Brain pericyte (primary cell): Measurements from ENCODE around the gene THSD4.

ENCODE experiments used
- DNase-seq: peaks from one replicate; pipeline ENCODE4 v3.0.0-alpha.2; 2012; ENCODE audit warnings: low read depth, low spot score

The THSD4 gene

DNA sequence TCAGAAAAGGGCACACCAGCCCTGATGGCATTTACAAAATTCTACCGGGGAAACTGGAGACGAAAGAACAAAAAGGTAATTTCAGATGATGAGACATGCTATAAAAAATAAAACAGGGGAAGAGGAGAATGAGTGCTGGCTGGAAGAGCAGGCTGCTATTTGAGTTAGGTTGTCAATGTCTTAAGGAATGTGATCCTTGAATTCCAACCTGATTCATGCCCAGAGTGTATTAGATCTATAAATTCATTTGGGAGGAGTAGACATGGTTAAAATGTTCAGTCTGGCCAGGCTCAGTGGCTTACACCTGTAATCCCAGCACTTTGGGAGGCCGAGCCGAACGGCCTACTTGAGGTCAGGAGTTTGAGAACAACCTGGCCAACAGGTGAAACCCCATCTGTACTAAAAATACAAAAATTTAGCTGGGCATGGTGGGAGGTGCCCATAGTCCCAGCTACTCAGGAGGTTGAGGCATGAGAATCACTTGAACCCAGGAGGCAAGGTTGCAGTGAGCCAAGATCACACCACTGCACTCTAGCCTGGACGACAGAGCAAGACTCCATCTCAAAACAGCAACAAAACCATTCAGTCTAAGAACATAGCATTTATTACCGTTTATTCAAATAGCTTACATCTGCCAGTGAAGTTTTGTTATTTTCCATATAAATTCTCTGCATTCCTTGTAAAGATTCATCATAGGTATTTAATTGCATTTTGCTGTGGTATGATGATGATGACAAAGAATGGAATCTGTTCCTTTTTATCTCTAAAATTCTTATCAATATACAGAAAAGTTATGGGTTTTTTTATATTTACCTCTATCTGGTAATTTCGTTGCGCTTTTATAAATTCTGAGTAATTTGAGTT is 568.4 kb downstream of the THSD4 start:
- DNase-seq, result no peak

DNA sequence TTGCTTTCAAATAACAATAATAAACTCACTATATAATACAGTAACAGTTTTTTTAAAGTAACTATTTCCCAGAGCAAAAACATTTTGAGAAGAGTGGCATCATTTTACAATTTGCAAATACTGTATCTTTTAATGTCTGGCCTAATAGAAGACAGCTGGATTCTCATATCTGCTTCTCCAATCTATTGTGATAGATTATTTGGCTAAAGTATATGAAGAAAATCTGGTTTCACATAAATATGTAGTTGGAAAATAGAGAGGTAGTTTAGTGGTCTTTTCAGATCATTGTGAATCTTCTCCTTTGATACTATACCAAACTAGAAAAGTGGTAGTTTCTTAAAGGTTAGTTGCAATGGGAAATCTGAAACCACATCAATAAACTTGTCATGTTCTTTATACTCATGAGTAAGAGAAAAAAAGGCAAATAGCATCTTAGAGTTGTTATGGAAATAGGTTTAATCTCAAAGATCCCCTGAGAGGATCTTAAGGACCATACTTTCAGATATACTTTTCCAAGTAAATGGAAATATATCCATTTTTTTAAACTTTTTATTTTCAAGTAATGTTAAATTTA is 570.2 kb downstream of the THSD4 start:
- no peak for DNase-seq

GRCh38 chr15:71686221-71687050 is 571.2 kb downstream of the THSD4 start:
- no peak for DNase-seq

DNA sequence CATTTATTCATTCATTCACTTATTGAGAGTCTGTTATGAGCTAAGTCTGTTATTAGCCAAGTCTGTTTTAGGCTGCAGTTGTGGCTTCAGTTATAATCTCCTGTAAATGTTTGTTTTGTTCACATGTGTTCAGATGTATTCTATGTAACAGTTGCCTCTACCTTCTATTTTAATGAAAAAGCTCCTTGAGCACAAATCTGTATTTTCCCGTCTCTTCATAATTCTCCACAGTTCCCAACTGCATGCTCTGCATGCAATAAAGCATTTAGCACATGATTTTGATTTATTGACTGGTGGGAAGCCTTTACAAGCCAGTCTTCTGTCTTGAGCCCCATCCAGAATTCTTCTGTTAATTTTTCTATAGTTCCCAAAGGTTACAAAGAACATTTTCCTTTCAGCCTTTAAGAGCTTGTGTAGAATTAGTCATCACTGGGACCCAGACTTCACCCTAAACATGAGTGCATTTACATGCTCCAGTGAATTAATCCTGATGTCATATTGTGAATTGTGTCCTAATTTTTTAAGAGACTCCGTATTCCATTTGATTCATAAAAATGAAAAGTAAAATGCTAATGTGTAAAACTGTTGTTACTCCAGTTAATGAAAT is 572.7 kb downstream of the THSD4 start:
- DNase-seq, result no peak

GRCh38 chr15:71688509-71689094 is 573.3 kb downstream of the THSD4 start:
- no peak for DNase-seq

GRCh38 chr15:71691081-71691457 is 575.8 kb downstream of the THSD4 start:
- DNase-seq, result no peak

DNA sequence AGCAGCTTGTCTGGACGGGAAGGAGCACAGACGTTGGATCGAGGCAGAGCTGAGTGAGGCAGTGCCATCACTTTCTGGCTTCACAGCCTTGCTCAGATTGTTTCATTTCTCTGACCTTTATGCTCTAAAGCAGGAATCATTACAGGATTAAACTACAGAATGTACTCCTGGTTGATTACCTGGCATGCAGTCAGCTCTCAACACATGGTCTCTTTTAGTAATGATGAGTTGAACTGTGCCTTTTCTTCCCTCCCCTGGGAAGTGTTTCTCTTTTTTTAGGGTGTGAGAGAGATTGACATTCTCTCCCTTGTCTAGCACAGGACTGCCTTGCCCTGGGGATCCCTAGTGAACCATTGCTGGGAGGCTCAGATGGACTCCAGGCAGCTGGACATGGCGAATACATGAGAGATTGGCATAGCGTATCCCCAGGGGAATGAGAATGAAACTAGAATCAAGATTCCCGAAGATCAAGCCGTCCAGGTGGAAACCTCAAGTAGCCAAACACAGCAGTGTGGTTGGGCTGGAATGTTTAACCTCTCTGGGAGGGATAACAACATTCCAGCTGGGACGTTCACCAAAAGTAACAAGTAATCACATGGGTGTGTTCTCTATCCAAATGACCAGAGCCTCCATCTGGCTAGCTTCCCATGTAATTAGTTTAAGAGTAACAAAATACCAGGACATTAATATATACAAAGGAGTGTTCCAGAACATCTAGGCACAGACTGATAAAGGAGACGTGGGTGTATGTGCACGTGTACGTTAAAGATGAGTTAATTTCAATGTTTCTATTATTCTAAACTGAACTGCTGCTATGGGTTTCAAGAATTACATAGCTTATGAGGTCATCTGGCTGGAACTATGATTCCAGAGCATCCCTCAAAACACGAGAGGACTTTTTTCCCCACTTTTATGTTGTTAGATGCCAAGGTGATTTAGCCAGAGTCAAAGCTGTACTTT is 576.5 kb downstream of the THSD4 start:
- no peak for DNase-seq

GRCh38 chr15:71697236-71697635 is 582.0 kb downstream of the THSD4 start:
- DNase-seq, result no peak

DNA sequence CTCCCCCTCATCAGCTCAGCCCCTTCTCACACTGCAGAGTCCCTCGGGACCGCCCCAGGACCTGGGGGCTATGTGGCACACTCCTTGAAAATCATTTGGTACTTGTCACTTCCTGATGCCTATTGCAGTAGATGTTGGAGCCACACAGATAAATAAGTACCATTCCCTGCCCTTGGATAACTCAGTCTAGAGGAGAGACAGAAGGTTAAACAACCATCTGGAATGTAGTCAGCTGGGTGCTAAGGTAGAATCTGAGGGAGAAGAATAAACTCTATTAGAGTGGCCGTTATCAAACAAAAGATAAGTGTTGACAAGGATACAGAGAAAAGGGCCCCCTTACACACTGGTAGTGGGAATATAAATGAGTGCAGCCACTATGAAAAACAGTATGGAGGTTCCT is 582.8 kb downstream of the THSD4 start:
- no peak for DNase-seq

GRCh38 chr15:71698742-71699141 is 583.5 kb downstream of the THSD4 start:
- DNase-seq, result no peak

DNA sequence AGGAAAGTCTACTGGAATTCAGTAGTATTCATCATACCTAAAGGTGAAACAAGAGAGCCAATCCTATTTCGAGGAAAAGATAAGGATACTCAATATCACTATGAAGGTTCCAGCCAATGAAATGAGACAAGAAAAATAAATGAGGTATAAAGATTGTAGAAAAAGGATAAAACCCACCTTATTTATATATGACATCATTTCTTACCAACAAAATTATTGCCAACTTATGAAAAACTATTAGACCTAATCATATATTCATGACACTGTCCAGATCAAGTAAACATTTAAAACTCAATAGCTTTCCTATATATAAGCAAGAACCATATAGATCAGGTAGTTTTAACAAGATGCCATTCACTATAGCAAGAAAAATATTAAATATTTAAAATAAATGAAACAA is 584.7 kb downstream of the THSD4 start:
- no peak for DNase-seq

DNA sequence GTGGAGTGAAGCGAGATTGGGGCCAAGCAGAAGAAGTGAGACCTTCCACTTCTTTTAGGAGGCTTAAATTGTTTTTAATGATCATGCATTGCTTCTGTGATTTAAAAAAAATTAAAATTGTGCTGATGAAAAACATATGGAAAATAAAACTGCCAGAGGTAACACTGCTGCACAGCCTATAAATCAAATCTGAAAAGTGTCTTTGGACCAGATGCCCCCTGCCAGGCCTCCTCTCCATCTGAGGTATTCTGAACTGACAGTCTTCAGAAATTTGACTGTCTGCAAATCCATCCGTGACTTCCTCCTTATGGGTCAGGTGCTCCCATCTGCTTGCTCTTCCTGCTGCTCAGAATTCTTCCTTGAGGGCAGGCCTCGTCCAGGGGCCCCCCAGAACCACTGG is 586.5 kb downstream of the THSD4 start:
- DNase-seq, result no peak

GRCh38 chr15:71702496-71702895 is 587.2 kb downstream of the THSD4 start:
- DNase-seq, result no peak

DNA sequence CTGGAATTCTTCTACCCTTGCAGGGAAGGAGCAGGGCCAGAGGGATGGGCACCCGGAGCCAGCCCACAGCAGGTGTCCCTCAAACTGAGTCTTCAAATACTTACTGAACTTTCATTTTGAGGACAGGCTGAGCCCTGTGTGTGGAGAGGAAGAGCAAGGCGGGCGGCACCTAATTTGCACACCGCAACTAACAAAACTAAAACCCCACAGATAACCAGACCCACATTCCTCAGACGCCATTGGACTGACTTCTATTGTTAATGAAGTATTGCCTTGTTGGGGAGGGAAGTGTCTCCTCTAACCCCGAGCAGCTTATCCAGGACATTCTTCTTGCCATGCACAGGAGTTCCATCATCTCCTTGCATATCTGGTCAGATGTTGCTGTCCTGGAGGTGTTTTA is 589.9 kb downstream of the THSD4 start:
- no peak for DNase-seq

- no peak for DNase-seq
Observed at GRCh38 chr15:71706461-71707229, 591.4 kb downstream of the THSD4 start.

DNA sequence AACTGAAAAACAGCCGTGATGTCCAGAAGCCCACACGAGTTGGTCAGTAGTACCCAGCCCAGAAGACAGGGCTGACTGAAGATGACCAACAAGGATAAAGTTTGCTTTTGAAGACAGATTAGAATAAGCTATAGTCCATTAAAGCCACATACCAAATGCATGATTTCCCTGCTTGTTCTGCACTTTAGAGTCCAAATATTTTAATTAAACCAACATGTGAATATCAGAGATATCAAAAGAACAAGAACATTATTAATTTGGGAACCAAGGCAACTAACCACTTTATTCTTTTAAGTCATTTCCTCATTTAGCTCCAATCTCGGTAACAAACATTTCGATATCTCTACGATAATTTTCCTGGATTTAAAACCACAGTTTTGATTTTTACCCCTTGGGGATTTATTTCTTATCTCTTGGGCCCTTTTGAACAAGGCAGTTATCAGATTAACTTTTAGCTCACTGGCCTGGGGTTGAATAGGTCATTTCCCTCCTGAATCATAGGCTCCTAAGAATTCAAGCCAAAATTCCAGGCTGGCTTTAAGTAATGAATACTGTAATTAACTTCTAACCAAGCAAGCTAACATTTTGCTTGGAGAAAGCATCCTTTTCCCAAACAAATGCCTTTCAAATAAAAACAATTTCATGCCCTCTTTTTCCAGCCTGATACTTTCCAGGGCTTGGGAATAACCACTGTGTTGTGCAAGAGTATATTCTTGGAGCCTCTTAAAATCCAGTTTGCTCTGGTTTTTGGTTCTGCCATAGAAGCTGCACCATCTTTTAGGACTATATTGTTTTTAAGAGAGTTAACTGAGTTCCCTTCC is 592.2 kb downstream of the THSD4 start:
- DNase-seq, result no peak

GRCh38 chr15:71708051-71708429 is 592.8 kb downstream of the THSD4 start:
- DNase-seq, result no peak

GRCh38 chr15:71708741-71709140 is 593.5 kb downstream of the THSD4 start:
- no peak for DNase-seq
